ENCODE data around the gene MYOZ3.

MYOZ3 gene

GRCh38 chr5:150632305-150633160, 28.5 kb upstream of the MYOZ3 start:
- Histone ChIP-seq H2BK15ac (ENCODE audit: low read depth, poor library complexity, severe bottlenecking) (no peak overlapping the region), H2BK12ac (ENCODE audit: low read length in 2 of 2) (no peak overlapping the region), H4K8ac (ENCODE audit: low read length) (no peak overlapping the region), H2BK120ac (ENCODE audit: low read depth, low read length) (no peak overlapping the region), H3K4me2 (ENCODE audit: low read length, poor library complexity, severe bottlenecking) (no peak overlapping the region), H3K9me3 (ENCODE audit: control insufficient read depth, low read length) (no peaks in the 10 kb centered on the region), H3K14ac (ENCODE audit: low read length in 2 of 2) (no peak overlapping the region), H3K27ac (ENCODE audit: low read length, poor library complexity, severe bottlenecking) (no peak overlapping the region), H3K4ac (ENCODE audit: low read depth in 1 of 2, low read length in 2 of 2) (no peak overlapping the region), H2AK5ac (ENCODE audit: low read length, severe bottlenecking) (no peak overlapping the region), H3K79me1 (replicated peaks; ENCODE audit: low read length, poor library complexity, severe bottlenecking) (no peaks in the 10 kb centered on the region), H2BK5ac (ENCODE audit: low read depth, low read length, poor library complexity, severe bottlenecking) (no peak overlapping the region), H3K27me3 (ENCODE audit: control insufficient read depth in 1 of 2, insufficient read depth in 1 of 2, low read length in 2 of 2) (no peaks in the 10 kb centered on the region), H3K4me1 (ENCODE audit: control insufficient read depth, insufficient read depth, low read depth, low read length) (peaks cover 16% of the 10 kb centered on the region), H3K4me3 (ENCODE audit: insufficient read depth in 1 of 2, low read depth in 1 of 2, low read length in 2 of 2) (no peak overlapping the region), H4K91ac (ENCODE audit: low read length) (no peak overlapping the region), H3K36me3 (ENCODE audit: control insufficient read depth in 1 of 2, insufficient read depth in 2 of 2, low read depth in 1 of 2, low read length in 2 of 2) (no peaks in the 10 kb centered on the region), H3K18ac (ENCODE audit: low read depth in 1 of 2, low read length in 2 of 2) (peak overlapping the region in 1 of 2 experiments; percentile 1), H3K9ac (ENCODE audit: low read length) (no peak overlapping the region), H3K23ac (ENCODE audit: low read length in 2 of 2) (peak overlapping the region in 1 of 2 experiments; percentile 35), H2AFZ (ENCODE audit: low read depth, low read length) (no peak overlapping the region)
- WGBS, result 15% methylated on average over 8 of the region's 10 CpGs
- peak; percentile 95 for DNase-seq

DNA sequence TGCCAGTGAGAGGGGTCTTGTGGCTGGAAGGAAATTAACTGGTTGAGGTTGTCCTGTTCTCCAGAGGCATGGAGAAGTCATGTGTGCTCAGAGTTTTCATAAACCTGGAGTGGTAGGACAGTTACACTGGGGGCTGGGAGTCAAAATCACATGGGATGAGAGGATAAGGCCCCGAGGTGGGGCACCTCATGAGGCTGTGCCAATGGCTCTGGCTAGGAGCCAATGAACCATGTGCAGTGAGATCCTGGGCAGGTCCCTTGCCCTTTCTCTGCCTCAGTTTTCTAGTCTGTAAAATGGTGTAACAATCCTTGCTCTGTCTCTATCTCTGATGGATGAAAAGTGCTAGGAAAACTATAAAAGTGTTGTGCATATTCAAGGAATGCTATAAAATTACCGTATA, 27.6 kb upstream of the MYOZ3 start:
- DNase-seq, result no peak
- Histone ChIP-seq H3K23ac (ENCODE audit: low read length in 2 of 2) (no peak overlapping the region), H3K36me3 (ENCODE audit: control insufficient read depth in 1 of 2, insufficient read depth in 2 of 2, low read depth in 1 of 2, low read length in 2 of 2) (no peaks in the 10 kb centered on the region), H4K91ac (ENCODE audit: low read length) (no peak overlapping the region), H2BK120ac (ENCODE audit: low read depth, low read length) (no peak overlapping the region), H2AK5ac (ENCODE audit: low read length, severe bottlenecking) (no peak overlapping the region), H3K4me1 (ENCODE audit: control insufficient read depth, insufficient read depth, low read depth, low read length) (peaks cover 19% of the 10 kb centered on the region), H2AFZ (ENCODE audit: low read depth, low read length) (no peak overlapping the region), H2BK5ac (ENCODE audit: low read depth, low read length, poor library complexity, severe bottlenecking) (no peak overlapping the region), H3K79me1 (replicated peaks; ENCODE audit: low read length, poor library complexity, severe bottlenecking) (no peaks in the 10 kb centered on the region), H3K4me2 (ENCODE audit: low read length, poor library complexity, severe bottlenecking) (no peak overlapping the region), H3K4ac (ENCODE audit: low read depth in 1 of 2, low read length in 2 of 2) (no peak overlapping the region), H3K4me3 (ENCODE audit: insufficient read depth in 1 of 2, low read depth in 1 of 2, low read length in 2 of 2) (no peak overlapping the region), H3K27me3 (ENCODE audit: control insufficient read depth in 1 of 2, insufficient read depth in 1 of 2, low read length in 2 of 2) (no peaks in the 10 kb centered on the region), H2BK15ac (ENCODE audit: low read depth, poor library complexity, severe bottlenecking) (no peak overlapping the region), H3K9me3 (ENCODE audit: control insufficient read depth, low read length) (no peaks in the 10 kb centered on the region), H2BK12ac (ENCODE audit: low read length in 2 of 2) (no peak overlapping the region), H3K27ac (ENCODE audit: low read length, poor library complexity, severe bottlenecking) (no peak overlapping the region), H3K14ac (ENCODE audit: low read length in 2 of 2) (no peak overlapping the region), H3K9ac (ENCODE audit: low read length) (no peak overlapping the region), H3K18ac (ENCODE audit: low read depth in 1 of 2, low read length in 2 of 2) (peak overlapping the region in 1 of 2 experiments; percentile 67), H4K8ac (ENCODE audit: low read length) (no peak overlapping the region)
- 94% methylated on average over 2 of the region's 2 CpGs for WGBS

DNA sequence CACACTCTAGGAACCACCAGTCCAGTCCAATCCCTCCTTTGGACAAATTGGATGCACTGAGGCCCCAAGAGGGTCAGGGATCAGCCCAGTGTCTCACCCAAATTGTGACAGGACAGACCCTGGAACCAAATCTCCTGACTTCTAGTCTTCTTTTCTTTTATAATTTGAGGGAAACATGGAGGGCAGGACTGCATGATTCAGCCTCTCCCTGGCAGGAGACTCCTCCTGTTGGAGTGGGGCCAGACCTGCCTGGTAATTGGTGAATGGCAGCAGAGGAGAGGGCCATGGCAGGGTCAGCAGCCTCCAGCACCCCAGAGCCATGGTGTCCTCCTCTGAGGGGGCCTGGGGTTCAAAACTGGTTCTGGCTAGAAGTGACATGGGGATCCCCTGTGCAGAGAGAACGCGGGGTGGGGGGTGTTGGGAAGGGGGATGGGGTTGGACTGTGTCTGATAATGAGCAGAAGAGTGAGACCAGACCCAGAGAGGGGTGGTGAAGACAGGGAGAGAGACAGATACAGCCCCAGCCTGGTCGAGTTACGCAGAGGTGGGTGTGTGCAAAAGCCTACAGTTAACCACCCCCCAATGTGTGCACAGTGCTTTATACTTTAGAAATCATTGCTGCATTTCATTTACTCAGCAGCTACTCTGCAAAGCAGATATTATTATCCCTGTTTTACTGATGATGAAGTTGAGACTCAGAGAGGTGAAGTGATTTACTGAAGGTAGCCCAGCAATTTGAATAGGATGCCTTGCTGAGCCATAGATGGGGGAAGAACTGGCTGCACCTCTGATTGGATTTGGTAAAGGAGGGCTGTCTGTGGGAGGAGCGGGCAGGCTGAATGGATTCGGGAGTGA, 24.4 kb upstream of the MYOZ3 start:
- Histone ChIP-seq H3K4me2 (ENCODE audit: low read length, poor library complexity, severe bottlenecking) (no peak overlapping the region), H4K91ac (ENCODE audit: low read length) (no peak overlapping the region), H2AFZ (ENCODE audit: low read depth, low read length) (no peak overlapping the region), H3K4me3 (ENCODE audit: insufficient read depth in 1 of 2, low read depth in 1 of 2, low read length in 2 of 2) (no peak overlapping the region), H4K8ac (ENCODE audit: low read length) (no peak overlapping the region), H3K36me3 (ENCODE audit: control insufficient read depth in 1 of 2, insufficient read depth in 2 of 2, low read depth in 1 of 2, low read length in 2 of 2) (no peaks in the 10 kb centered on the region), H2BK120ac (ENCODE audit: low read depth, low read length) (peak overlapping the region; percentile 59), H3K27me3 (ENCODE audit: control insufficient read depth in 1 of 2, insufficient read depth in 1 of 2, low read length in 2 of 2) (no peaks in the 10 kb centered on the region), H3K18ac (ENCODE audit: low read depth in 1 of 2, low read length in 2 of 2) (peak overlapping the region; percentile 33 to 43), H2BK5ac (ENCODE audit: low read depth, low read length, poor library complexity, severe bottlenecking) (no peak overlapping the region), H3K9ac (ENCODE audit: low read length) (no peak overlapping the region), H2BK15ac (ENCODE audit: low read depth, poor library complexity, severe bottlenecking) (peak overlapping the region; percentile 19), H2BK12ac (ENCODE audit: low read length in 2 of 2) (peak overlapping the region in 1 of 2 experiments; percentile 76), H3K79me1 (replicated peaks; ENCODE audit: low read length, poor library complexity, severe bottlenecking) (no peaks in the 10 kb centered on the region), H3K14ac (ENCODE audit: low read length in 2 of 2) (no peak overlapping the region), H3K27ac (ENCODE audit: low read length, poor library complexity, severe bottlenecking) (peak overlapping the region; percentile 82), H2AK5ac (ENCODE audit: low read length, severe bottlenecking) (peak overlapping the region; percentile 62), H3K4me1 (ENCODE audit: control insufficient read depth, insufficient read depth, low read depth, low read length) (peaks cover 42% of the 10 kb centered on the region), H3K9me3 (ENCODE audit: control insufficient read depth, low read length) (no peaks in the 10 kb centered on the region), H3K23ac (ENCODE audit: low read length in 2 of 2) (no peak overlapping the region), H3K4ac (ENCODE audit: low read depth in 1 of 2, low read length in 2 of 2) (no peak overlapping the region)
- 79% methylated on average over 4 of the region's 6 CpGs for WGBS
- peak; percentile 72 for DNase-seq
